PC-9 (cell line): ENCODE data around the gene AMMECR1. TPM values are rescaled to one million over a fixed set of nuclear protein-coding genes. Genes with fewer than 3 reads are reported as not detected.

Source experiments
- BruUV-seq: library from RNA; stranded (reverse); fragments of 400-500 nt; replicated peaks from 2 replicates; lab custom pipeline; 2021; lab: Mats Ljungman, UMichigan
- CTCF ChIA-PET: fragments of 300-600 bp; sonication (Branson Sonifier 250); formaldehyde crosslinking; loops from one replicate; lab custom pipeline; 2022; ENCODE audit warnings: antibody characterized with exemption; lab: Charles Lee
- POLR2A ChIA-PET: fragments of 300-600 bp; sonication (Branson Sonifier 250); formaldehyde crosslinking; loops from one replicate; lab custom pipeline; 2022; ENCODE audit warnings: antibody characterized with exemption; ENCODE audit not compliant: unreplicated experiment; lab: Charles Lee
- DNase-seq, 2 experiments: peaks; one replicate each; pipeline versions ENCODE4 v3.0.0 to v3.0.0-alpha.2; 2015 to 2022; ENCODE audit warnings: mixed read lengths in 1 of 2
- H2AFZ ChIP-seq: fragments of 200-600 bp; sonication (generic); 2 replicates; pipeline ENCODE4 v1.8.1; 2017; ENCODE audit warnings: antibody characterized with exemption
- H3F3A ChIP-seq: fragments of 200-600 bp; sonication (generic); 2 replicates; pipeline ENCODE4 v1.8.1; 2017; ENCODE audit warnings: antibody characterized with exemption, mild to moderate bottlenecking, low read depth; ENCODE audit not compliant: insufficient read depth
- H3K27ac ChIP-seq: fragments of 200-600 bp; sonication (generic); 2 replicates; pipeline ENCODE4 v1.6.1; 2016; ENCODE audit warnings: mixed run types
- H3K27me3 ChIP-seq: fragments of 200-600 bp; sonication (generic); 2 replicates; pipeline ENCODE4 v1.6.1; 2016; ENCODE audit warnings: low read depth, mixed run types; ENCODE audit not compliant: insufficient read depth
- H3K36me3 ChIP-seq: fragments of 200-600 bp; sonication (generic); 2 replicates; pipeline ENCODE4 v1.6.1; 2016; ENCODE audit warnings: low read depth, mixed run types
- H3K4me1 ChIP-seq: fragments of 200-600 bp; sonication (generic); replicated peaks from 2 replicates; pipeline ENCODE4 v1.6.1; 2016; ENCODE audit warnings: mixed run types; ENCODE audit not compliant: insufficient read depth
- H3K4me2 ChIP-seq: fragments of 200-600 bp; sonication (generic); 2 replicates; pipeline ENCODE4 v1.6.1; 2017; ENCODE audit warnings: mixed run types
- H3K4me3 ChIP-seq: fragments of 200-600 bp; sonication (generic); 2 replicates; pipeline ENCODE4 v1.6.1; 2016; ENCODE audit warnings: mixed run types
- H3K79me2 ChIP-seq: fragments of 200-600 bp; sonication (generic); 2 replicates; pipeline ENCODE4 v1.6.1; 2017; ENCODE audit warnings: low read depth, mixed run types
- H3K9me2 ChIP-seq: fragments of 200-600 bp; sonication (generic); 2 replicates; pipeline ENCODE4 v1.8.1; 2017; ENCODE audit warnings: mild to moderate bottlenecking; ENCODE audit not compliant: insufficient read depth
- H3K9me3 ChIP-seq: fragments of 200-600 bp; sonication (generic); 2 replicates; pipeline ENCODE4 v1.8.1; 2016; ENCODE audit warnings: low read depth; ENCODE audit not compliant: insufficient read depth
- H4K20me1 ChIP-seq: fragments of 200-600 bp; sonication (generic); 2 replicates; pipeline ENCODE4 v1.8.1; 2017; ENCODE audit not compliant: insufficient read depth
- CTCF ChIP-seq: fragments of 200-600 bp; sonication (generic); conservative IDR thresholded peaks from 2 replicates; pipeline ENCODE4 v1.6.1; 2017; ENCODE audit warnings: mixed run types, antibody characterized with exemption, mild to moderate bottlenecking, moderate library complexity
- EZH2 ChIP-seq: fragments of 200-600 bp; sonication (generic); IDR thresholded peaks from 2 replicates; pipeline ENCODE4 v1.8.0; 2017; ENCODE audit warnings: antibody characterized with exemption, low read depth
- intact Hi-C: fragments of 100-400 bp; cut with micrococcal nuclease; formaldehyde crosslinking; loops from one replicate; pipeline ENCODE4 v1.10.0; 2022; ENCODE audit not compliant: unreplicated experiment
- total RNA-seq: library from RNA; stranded (reverse); gene quantifications from 2 replicates; pipeline ENCODE4 v1.2.3, GENCODE V29; 2021

The AMMECR1 gene
- total RNA-seq, 1 experiment from 2014 or later = 35.4 TPM

GRCh38 chrX:110276778-110277177 lies 41.1 kb downstream of the AMMECR1 start:
- no TSS peak for BruUV-seq
- no peak for DNase-seq
- Histone ChIP-seq H2AFZ (no peak overlapping the region), H4K20me1 (0 out of 2 replicates have a peak, but pooled peaks cover 4% of the 10 kb centered on the region), H3K27ac (no peak overlapping the region), H3F3A (peaks cover 19% of the 10 kb centered on the region; the same call in 1 of the 2 replicates), H3K36me3 (0 out of 2 replicates have a peak, but pooled peaks cover 4% of the 10 kb centered on the region), H3K9me2 (no peaks in the 10 kb centered on the region), H3K9me3 (0 out of 2 replicates have a peak, but pooled peaks cover 6% of the 10 kb centered on the region), H3K79me2 (peaks cover 51% of the 10 kb centered on the region), H3K4me2 (no peak overlapping the region), H3K4me3 (no peak overlapping the region), H3K4me1 (0 out of 2 replicates have a peak, but pooled peaks cover 5% of the 10 kb centered on the region), H3K27me3 (no peaks in the 10 kb centered on the region)
- TF ChIP-seq CTCF (no peak), EZH2 (no peak)
- intact Hi-C loops = no loop called here
- POLR2A ChIA-PET = no interaction called here
- CTCF ChIA-PET = no interaction called here

GRCh38 chrX:110268886-110269285 lies 49.0 kb downstream of the AMMECR1 start:
- CTCF ChIA-PET = no interaction called here
- POLR2A ChIA-PET = no interaction called here
- BruUV-seq = no TSS peak
- Histone ChIP-seq H3K79me2 (peaks cover 18% of the 10 kb centered on the region), H3F3A (no peaks in the 10 kb centered on the region), H2AFZ (no peak overlapping the region), H4K20me1 (no peaks in the 10 kb centered on the region), H3K27ac (no peak overlapping the region), H3K36me3 (0 out of 2 replicates have a peak, but pooled peaks cover 2% of the 10 kb centered on the region), H3K9me3 (no peaks in the 10 kb centered on the region), H3K27me3 (no peaks in the 10 kb centered on the region), H3K4me1 (no peaks in the 10 kb centered on the region), H3K4me2 (no peak overlapping the region), H3K9me2 (no peaks in the 10 kb centered on the region), H3K4me3 (no peak overlapping the region)
- intact Hi-C loops = no loop called here
- TF ChIP-seq EZH2 (no peak), CTCF (no peak)
- DNase-seq = no peak

- H3K79me2 ChIP-seq = peaks cover 18% of the 10 kb centered on the region
- CTCF ChIA-PET = no interaction called here
- POLR2A ChIA-PET = no interaction called here
- no TSS peak for BruUV-seq
- no peaks in the 10 kb centered on the region for H3K9me3 ChIP-seq
- intact Hi-C loops = no loop called here
- no peak overlapping the region for H3K27ac ChIP-seq
- no peaks in the 10 kb centered on the region for H3F3A ChIP-seq
- no peak overlapping the region for H3K4me2 ChIP-seq
- 0 out of 2 replicates have a peak, but pooled peaks cover 4% of the 10 kb centered on the region for H3K36me3 ChIP-seq
- H3K9me2 ChIP-seq = no peaks in the 10 kb centered on the region
- H3K4me1 ChIP-seq = no peaks in the 10 kb centered on the region
- H4K20me1 ChIP-seq = no peaks in the 10 kb centered on the region
- no peak overlapping the region for H3K4me3 ChIP-seq
- no peak for DNase-seq
- no peaks in the 10 kb centered on the region for H3K27me3 ChIP-seq
- no peak for TF ChIP-seq EZH2
- TF ChIP-seq CTCF = no peak
- H2AFZ ChIP-seq = no peak overlapping the region
These were observed 49.5 kb downstream of the AMMECR1 start for GRCh38 chrX:110268395-110268794.
